Lower leg skin (tissue), 3 donors: ENCODE measurements around the gene CSNK2B.

ENCODE experiments used
- CTCF ChIP-seq, 3 donors: fragments of 450-650 bp; IDR thresholded peaks; one replicate each; pipeline ENCODE4 v1.5.1; 2016; ENCODE audit warnings: antibody characterized with exemption in 3 of 3, mild to moderate bottlenecking in 3 of 3, moderate library complexity in 2 of 3
- POLR2A ChIP-seq, 2 donors: fragments of 450-650 bp; IDR thresholded peaks; one replicate each; pipeline ENCODE4 v1.6.1; 2016 to 2017; ENCODE audit warnings: antibody characterized with exemption in 2 of 2, mild to moderate bottlenecking in 1 of 2, moderate library complexity in 1 of 2

GRCh38 chr6:31693535-31693934, 27.7 kb downstream of the CSNK2B start:
- TF ChIP-seq CTCF (IDR thresholded peaks at IDR 0.05) (no peak), POLR2A (IDR thresholded peaks at IDR 0.05) (no peak)
